ENCODE data around the gene PRPF31.

The PRPF31 gene

DNA sequence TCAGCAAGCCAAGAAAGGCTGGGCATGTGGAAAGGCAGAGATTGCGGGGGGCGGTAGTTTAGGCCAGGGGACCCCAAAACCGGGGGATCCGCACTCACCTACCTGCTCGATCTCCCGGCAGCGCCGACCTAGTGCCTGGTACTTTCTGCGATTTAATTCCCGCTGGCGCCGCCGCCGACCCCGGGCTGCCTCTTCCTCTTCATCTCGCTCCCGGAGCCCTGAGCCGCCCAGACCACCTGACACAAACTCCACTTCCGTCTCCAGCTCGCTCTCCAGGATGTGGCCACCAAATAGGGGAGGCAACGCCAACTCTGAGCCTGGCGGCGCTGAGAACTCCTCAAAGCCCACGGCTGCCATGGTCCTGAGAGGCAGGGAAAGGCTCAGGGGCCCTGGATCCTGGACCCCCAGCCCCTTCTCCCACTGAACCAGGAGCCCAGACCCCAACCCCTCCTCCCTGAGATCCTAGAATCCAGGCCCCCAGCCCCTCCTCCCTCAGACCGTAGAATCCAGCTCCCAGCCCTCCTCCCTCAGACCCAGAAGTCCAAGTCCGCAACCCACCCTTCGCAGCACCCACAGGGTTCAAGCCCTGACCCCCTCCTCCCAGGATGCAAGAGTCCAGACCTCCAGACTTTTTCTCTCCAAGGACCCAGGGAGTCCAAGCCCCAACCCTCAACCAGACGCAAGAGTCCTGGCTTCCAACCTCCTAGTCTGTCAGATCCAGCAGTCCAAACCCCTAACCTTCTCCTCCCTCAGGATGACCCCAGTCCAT is 1.0 kb upstream of the PRPF31 start:
- H3K79me2 ChIP-seq (ENCODE audit: insufficient read depth, low read length): peaks cover 76% of the 10 kb centered on the region
- peaks cover 27% of the 10 kb centered on the region for H3K4me1 ChIP-seq (ENCODE audit: insufficient read depth, low read length)
- H3K27me3 ChIP-seq (ENCODE audit: insufficient read depth, low read length, poor library complexity): no peaks in the 10 kb centered on the region
- H3K4me3 ChIP-seq (ENCODE audit: low read depth in 1 of 2, low read length in 2 of 2): peak overlapping the region; percentile 95 to 96
- peak; percentile 85 for DNase-seq
- ATAC-seq (ENCODE audit: insufficient read depth, low read depth): peak; percentile 82
- H3K4me2 ChIP-seq (ENCODE audit: insufficient read depth, low read length): peak overlapping the region; percentile 94
- H3K36me3 ChIP-seq (ENCODE audit: insufficient read depth, low read length): peaks cover 49% of the 10 kb centered on the region
- peak overlapping the region; percentile 89 for H2AFZ ChIP-seq (ENCODE audit: low read depth, low read length)
- peak overlapping the region; percentile 79 for H3K9ac ChIP-seq (ENCODE audit: low read depth, low read length)
- TF ChIP-seq, protein P1, sequence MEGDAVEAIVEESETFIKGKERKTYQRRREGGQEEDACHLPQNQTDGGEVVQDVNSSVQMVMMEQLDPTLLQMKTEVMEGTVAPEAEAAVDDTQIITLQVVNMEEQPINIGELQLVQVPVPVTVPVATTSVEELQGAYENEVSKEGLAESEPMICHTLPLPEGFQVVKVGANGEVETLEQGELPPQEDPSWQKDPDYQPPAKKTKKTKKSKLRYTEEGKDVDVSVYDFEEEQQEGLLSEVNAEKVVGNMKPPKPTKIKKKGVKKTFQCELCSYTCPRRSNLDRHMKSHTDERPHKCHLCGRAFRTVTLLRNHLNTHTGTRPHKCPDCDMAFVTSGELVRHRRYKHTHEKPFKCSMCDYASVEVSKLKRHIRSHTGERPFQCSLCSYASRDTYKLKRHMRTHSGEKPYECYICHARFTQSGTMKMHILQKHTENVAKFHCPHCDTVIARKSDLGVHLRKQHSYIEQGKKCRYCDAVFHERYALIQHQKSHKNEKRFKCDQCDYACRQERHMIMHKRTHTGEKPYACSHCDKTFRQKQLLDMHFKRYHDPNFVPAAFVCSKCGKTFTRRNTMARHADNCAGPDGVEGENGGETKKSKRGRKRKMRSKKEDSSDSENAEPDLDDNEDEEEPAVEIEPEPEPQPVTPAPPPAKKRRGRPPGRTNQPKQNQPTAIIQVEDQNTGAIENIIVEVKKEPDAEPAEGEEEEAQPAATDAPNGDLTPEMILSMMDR (IDR thresholded peaks at IDR 0.05; ENCODE audit: borderline replicate concordance, extremely low read depth, low read length, poor library complexity, severe bottlenecking): peak; percentile 12
- TF ChIP-seq EZH2 (IDR thresholded peaks at IDR 0.05; ENCODE audit: borderline replicate concordance, low read depth, low read length, severe bottlenecking): no peak
- peak overlapping the region; percentile 92 for H3K27ac ChIP-seq (ENCODE audit: low read length)
- H4K20me1 ChIP-seq (ENCODE audit: insufficient read depth, low read length): peaks cover 36% of the 10 kb centered on the region
- no peaks in the 10 kb centered on the region for H3K9me3 ChIP-seq (ENCODE audit: insufficient read depth, low read length, severe bottlenecking)

DNA sequence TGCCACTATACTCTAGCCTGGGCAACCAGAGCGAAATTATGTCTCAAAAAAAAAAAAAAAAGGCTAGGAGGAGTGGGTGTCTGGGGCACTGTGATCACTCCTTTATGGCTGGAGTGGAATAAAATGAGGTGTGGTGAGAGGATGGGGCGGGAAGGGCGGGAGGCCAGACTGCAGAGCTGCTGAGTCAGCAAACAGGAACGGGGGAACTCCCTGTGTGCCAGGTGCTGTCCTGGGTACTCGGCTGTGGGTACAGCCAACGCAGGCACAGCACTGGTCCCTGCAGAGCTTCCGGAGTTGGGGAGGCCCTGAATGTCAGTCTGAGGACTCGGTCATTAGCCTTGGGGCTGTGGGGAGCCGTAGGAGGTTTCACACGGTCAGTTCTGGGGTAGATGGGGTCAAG is 5.7 kb downstream of the PRPF31 start:
- H3K27ac ChIP-seq (ENCODE audit: low read length): no peak overlapping the region
- H3K27me3 ChIP-seq (ENCODE audit: insufficient read depth, low read length, poor library complexity): no peaks in the 10 kb centered on the region
- no peak overlapping the region for H3K4me3 ChIP-seq (ENCODE audit: low read depth in 1 of 2, low read length in 2 of 2)
- no peak overlapping the region for H2AFZ ChIP-seq (ENCODE audit: low read depth, low read length)
- peaks cover 20% of the 10 kb centered on the region for H3K79me2 ChIP-seq (ENCODE audit: insufficient read depth, low read length)
- H3K9me3 ChIP-seq (ENCODE audit: insufficient read depth, low read length, severe bottlenecking): no peaks in the 10 kb centered on the region
- H3K4me2 ChIP-seq (ENCODE audit: insufficient read depth, low read length): no peak overlapping the region
- no peak overlapping the region for H3K9ac ChIP-seq (ENCODE audit: low read depth, low read length)
- H4K20me1 ChIP-seq (ENCODE audit: insufficient read depth, low read length): peaks cover 18% of the 10 kb centered on the region
- H3K36me3 ChIP-seq (ENCODE audit: insufficient read depth, low read length): peaks cover 80% of the 10 kb centered on the region
- no peak for TF ChIP-seq EZH2 (IDR thresholded peaks at IDR 0.05; ENCODE audit: borderline replicate concordance, low read depth, low read length, severe bottlenecking)
- ATAC-seq (ENCODE audit: insufficient read depth, low read depth) (no peak), DNase-seq (no peak)
- peaks cover 11% of the 10 kb centered on the region for H3K4me1 ChIP-seq (ENCODE audit: insufficient read depth, low read length)

DNA sequence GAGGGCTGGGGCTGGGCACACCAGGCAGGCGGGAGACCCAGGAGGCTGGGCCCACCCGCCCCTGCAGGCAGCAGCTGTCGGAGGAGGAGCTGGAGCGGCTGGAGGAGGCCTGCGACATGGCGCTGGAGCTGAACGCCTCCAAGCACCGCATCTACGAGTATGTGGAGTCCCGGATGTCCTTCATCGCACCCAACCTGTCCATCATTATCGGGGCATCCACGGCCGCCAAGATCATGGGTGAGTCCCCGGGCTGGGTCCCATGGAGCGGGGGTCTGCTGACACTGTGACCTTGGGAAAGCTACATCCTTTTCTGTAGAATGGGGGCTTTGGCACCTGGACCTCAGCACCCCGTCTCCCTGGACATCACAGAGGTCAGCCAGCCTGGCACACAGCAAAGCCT is 8.1 kb downstream of the PRPF31 start:
- no peaks in the 10 kb centered on the region for H3K79me2 ChIP-seq (ENCODE audit: insufficient read depth, low read length)
- TF ChIP-seq EZH2 (IDR thresholded peaks at IDR 0.05; ENCODE audit: borderline replicate concordance, low read depth, low read length, severe bottlenecking): no peak
- TF ChIP-seq, protein P1 (IDR thresholded peaks at IDR 0.05; ENCODE audit: borderline replicate concordance, extremely low read depth, low read length, poor library complexity, severe bottlenecking): no peak
- no peak overlapping the region for H3K4me2 ChIP-seq (ENCODE audit: insufficient read depth, low read length)
- no peaks in the 10 kb centered on the region for H3K9me3 ChIP-seq (ENCODE audit: insufficient read depth, low read length, severe bottlenecking)
- H3K27ac ChIP-seq (ENCODE audit: low read length): no peak overlapping the region
- no peak for ATAC-seq (ENCODE audit: insufficient read depth, low read depth)
- peaks cover 7% of the 10 kb centered on the region for H4K20me1 ChIP-seq (ENCODE audit: insufficient read depth, low read length)
- DNase-seq: no peak
- peaks cover 90% of the 10 kb centered on the region for H3K36me3 ChIP-seq (ENCODE audit: insufficient read depth, low read length)
- no peak overlapping the region for H2AFZ ChIP-seq (ENCODE audit: low read depth, low read length)
- H3K4me1 ChIP-seq (ENCODE audit: insufficient read depth, low read length): no peaks in the 10 kb centered on the region
- H3K4me3 ChIP-seq (ENCODE audit: low read depth in 1 of 2, low read length in 2 of 2): no peak overlapping the region
- no peaks in the 10 kb centered on the region for H3K27me3 ChIP-seq (ENCODE audit: insufficient read depth, low read length, poor library complexity)
- H3K9ac ChIP-seq (ENCODE audit: low read depth, low read length): no peak overlapping the region

DNA sequence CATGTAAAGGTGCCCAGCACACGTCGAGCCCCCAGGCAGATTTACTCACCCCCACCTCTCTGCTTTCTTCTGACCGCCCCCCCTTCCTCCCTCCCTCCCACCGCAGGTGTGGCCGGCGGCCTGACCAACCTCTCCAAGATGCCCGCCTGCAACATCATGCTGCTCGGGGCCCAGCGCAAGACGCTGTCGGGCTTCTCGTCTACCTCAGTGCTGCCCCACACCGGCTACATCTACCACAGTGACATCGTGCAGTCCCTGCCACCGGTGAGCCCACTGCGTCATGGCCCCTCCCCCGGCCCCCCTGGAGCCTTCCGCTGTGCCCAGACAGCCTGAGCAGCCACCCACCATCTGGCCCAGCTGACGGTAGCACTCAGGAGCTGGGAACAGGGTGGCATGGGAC is 8.8 kb downstream of the PRPF31 start:
- no peak for DNase-seq
- no peak overlapping the region for H3K4me2 ChIP-seq (ENCODE audit: insufficient read depth, low read length)

More for the DNA sequence above, 8.8 kb downstream of the PRPF31 start:
- H3K4me3 ChIP-seq (ENCODE audit: low read depth in 1 of 2, low read length in 2 of 2): no peak overlapping the region
- H4K20me1 ChIP-seq (ENCODE audit: insufficient read depth, low read length): peaks cover 12% of the 10 kb centered on the region
- H3K36me3 ChIP-seq (ENCODE audit: insufficient read depth, low read length): peaks cover 94% of the 10 kb centered on the region
- TF ChIP-seq, protein P1 (IDR thresholded peaks at IDR 0.05; ENCODE audit: borderline replicate concordance, extremely low read depth, low read length, poor library complexity, severe bottlenecking): no peak
- no peak for TF ChIP-seq EZH2 (IDR thresholded peaks at IDR 0.05; ENCODE audit: borderline replicate concordance, low read depth, low read length, severe bottlenecking)
- ATAC-seq (ENCODE audit: insufficient read depth, low read depth): no peak
- H3K9me3 ChIP-seq (ENCODE audit: insufficient read depth, low read length, severe bottlenecking): no peaks in the 10 kb centered on the region
- no peaks in the 10 kb centered on the region for H3K4me1 ChIP-seq (ENCODE audit: insufficient read depth, low read length)
- no peak overlapping the region for H3K27ac ChIP-seq (ENCODE audit: low read length)
- H3K79me2 ChIP-seq (ENCODE audit: insufficient read depth, low read length): no peaks in the 10 kb centered on the region
- no peaks in the 10 kb centered on the region for H3K27me3 ChIP-seq (ENCODE audit: insufficient read depth, low read length, poor library complexity)
- H2AFZ ChIP-seq (ENCODE audit: low read depth, low read length): no peak overlapping the region
- H3K9ac ChIP-seq (ENCODE audit: low read depth, low read length): no peak overlapping the region
